Muscle layer of duodenum (tissue), 2 donors: ENCODE measurements around the gene FUT7.

ENCODE experiments used
- H3K27ac ChIP-seq: one replicate; pipeline ENCODE4 v1.7.0; 2013; ENCODE audit warnings: mild to moderate bottlenecking, low read length
- H3K27me3 ChIP-seq: one replicate; pipeline ENCODE4 v1.7.0; 2013; ENCODE audit warnings: low read depth, mild to moderate bottlenecking, control low read depth, low read length
- H3K36me3 ChIP-seq, 2 donors: one replicate each; pipeline ENCODE4 v1.7.0; 2013; ENCODE audit warnings: low read length in 2 of 2, control low read depth in 1 of 2, mild to moderate bottlenecking in 1 of 2; ENCODE audit not compliant: insufficient read depth in 2 of 2, control insufficient read depth in 1 of 2
- H3K4me1 ChIP-seq, 2 donors: one replicate each; pipeline ENCODE4 v1.7.0; 2013; ENCODE audit warnings: low read length in 2 of 2, mild to moderate bottlenecking in 2 of 2, control low read depth in 1 of 2, moderate library complexity in 1 of 2; ENCODE audit not compliant: insufficient read depth in 2 of 2, control insufficient read depth in 1 of 2
- H3K4me3 ChIP-seq, 2 donors: one replicate each; pipeline ENCODE4 v1.7.0; 2013; ENCODE audit warnings: low read length in 2 of 2, low read depth in 1 of 2, mild to moderate bottlenecking in 1 of 2
- H3K9me3 ChIP-seq, 2 donors: one replicate each; pipeline ENCODE4 v1.7.0; 2013; ENCODE audit warnings: low read length in 2 of 2, control low read depth in 1 of 2, mild to moderate bottlenecking in 1 of 2; ENCODE audit not compliant: control insufficient read depth in 1 of 2
- donor health status: healthy.

The FUT7 gene

DNA sequence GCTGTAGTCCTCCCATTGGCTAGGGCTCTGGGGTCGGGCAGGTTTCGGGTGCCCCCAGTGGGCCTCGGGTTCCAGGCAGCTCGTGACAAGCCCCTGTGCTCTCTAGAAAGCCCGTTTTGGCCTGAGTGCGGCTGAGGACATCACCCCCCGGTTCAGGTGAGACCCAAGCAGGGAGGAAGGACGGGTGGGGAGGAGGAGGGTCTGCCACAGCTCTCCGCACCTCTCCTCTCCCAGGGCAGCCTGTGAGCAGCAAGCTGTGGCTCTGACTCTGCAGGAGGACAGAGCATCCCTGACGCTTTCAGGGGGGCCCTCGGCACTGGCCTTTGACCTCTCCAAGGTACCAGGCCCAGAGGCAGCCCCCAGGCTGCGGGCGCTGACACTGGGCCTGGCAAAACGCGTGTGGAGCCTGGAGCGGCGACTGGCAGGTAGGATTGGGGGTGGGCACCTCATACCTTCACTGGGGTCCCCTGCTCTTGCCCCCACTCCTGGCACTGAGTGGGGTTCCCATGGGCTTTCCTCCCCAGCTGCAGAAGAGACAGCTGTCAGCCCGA lies 39.0 kb downstream of the FUT7 start:
- Histone ChIP-seq H3K36me3 (peaks cover 0 to 7% of the 10 kb centered on the region in 2 donors), H3K9me3 (no peaks in the 10 kb centered on the region), H3K27me3 (peaks cover 5% of the 10 kb centered on the region), H3K27ac (peak overlapping the region; percentile 16), H3K4me3 (peak overlapping the region; percentile 68 to 69), H3K4me1 (peaks cover 0 to 36% of the 10 kb centered on the region in 2 donors)

DNA sequence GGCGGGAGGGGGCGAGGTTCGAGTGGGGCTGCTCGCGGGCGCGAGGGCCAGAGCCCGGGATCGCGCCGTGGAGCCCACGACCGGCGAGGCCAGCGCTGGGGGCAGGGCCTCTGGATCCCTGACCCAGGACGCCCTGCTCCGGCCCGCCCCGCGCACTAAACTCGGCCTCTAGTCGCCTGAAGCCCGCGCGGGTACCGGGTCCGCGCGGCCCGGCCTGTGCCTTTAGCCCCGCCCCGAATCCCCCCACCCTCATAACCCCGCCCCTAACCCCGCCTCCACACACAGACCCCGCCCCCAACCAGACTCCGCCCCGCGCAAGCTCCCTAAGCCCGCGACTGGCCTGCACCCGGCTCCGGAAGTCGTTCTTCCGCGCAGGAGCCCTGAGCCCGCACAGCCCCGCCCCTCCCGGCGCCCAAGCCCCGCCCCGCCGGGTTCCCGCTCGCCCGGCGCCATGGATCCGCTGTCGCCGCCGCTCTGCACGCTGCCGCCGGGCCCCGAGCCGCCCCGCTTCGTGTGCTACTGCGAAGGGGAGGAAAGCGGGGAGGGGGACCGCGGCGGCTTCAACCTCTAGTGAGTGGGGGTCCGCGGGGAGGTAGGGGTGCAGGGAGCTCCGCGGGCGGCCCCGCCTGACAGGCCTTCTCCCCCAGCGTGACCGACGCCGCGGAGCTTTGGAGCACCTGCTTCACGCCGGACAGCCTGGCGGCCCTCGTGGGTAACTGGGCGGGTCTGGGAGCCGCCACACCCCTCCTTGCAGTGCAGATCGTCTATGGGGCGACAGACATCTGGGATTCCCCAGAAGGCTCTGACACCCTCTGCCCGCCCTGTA lies 39.7 kb downstream of the FUT7 start, which contains the start of gene PAXX:
Gene PAXX, plus strand, starts transcription at position 430 of the 826 bp plus-strand sequence. Its CDS starts 22 bp downstream, at position 452.
- peaks cover 0 to 7% of the 10 kb centered on the region in 2 donors for H3K36me3 ChIP-seq
- H3K27me3 ChIP-seq, result peaks cover 5% of the 10 kb centered on the region
- peak within 1 kb of the TSS; percentile 68 to 69 for H3K4me3 ChIP-seq
- no peaks in the 10 kb centered on the region for H3K9me3 ChIP-seq
- H3K27ac ChIP-seq, result peak within 1 kb of the TSS; percentile 16
- peaks cover 0 to 36% of the 10 kb centered on the region in 2 donors for H3K4me1 ChIP-seq

DNA sequence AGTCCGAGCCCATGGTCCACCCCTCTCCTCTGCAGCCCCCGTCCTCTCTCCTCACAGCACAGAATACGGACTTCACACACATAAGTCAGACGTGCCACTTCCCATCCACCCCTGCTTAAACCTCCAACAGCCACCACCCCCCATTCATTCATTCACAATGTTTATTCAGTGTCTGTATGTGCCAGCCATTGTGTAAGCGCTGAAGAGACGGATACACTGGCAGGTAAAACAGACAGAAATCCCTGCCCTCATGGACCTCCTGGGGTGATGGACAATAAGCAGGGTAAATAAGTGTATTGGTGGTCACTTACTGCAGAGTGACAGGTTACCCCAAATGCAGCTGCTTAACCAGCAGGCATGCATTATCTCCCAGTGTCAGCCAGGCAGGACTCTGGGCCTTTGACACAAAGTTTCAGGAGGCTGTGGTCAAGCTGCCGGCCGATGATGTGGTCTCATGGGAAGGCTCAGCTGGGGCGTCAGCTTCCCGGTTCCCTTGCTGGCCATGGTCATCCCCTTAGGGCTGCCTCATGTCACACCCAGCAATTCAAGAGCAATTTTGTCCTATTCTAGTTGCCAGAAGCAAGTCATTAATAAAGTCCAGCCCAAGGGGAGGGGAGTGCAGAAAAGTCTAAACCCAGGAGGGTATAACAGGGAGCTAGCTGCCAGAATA lies 41.5 kb downstream of the FUT7 start:
- Histone ChIP-seq H3K27ac (no peak overlapping the region), H3K36me3 (peaks cover 0 to 7% of the 10 kb centered on the region in 2 donors), H3K4me3 (no peak overlapping the region), H3K27me3 (peaks cover 5% of the 10 kb centered on the region), H3K4me1 (peaks cover 0 to 21% of the 10 kb centered on the region in 2 donors), H3K9me3 (no peaks in the 10 kb centered on the region)

- H3K4me1 ChIP-seq, result peaks cover 0 to 18% of the 10 kb centered on the region in 2 donors
- H3K4me3 ChIP-seq, result no peak overlapping the region
- H3K27ac ChIP-seq, result no peak overlapping the region
- H3K27me3 ChIP-seq, result peaks cover 9% of the 10 kb centered on the region
- peaks cover 0 to 3% of the 10 kb centered on the region in 2 donors for H3K36me3 ChIP-seq
- no peaks in the 10 kb centered on the region for H3K9me3 ChIP-seq
These were observed 43.0 kb downstream of the FUT7 start for GRCh38 chr9:136988872-136989271.

- H3K4me1 ChIP-seq, result peaks cover 0 to 5% of the 10 kb centered on the region in 2 donors
- no peak overlapping the region for H3K4me3 ChIP-seq
- no peak overlapping the region for H3K27ac ChIP-seq
- H3K9me3 ChIP-seq, result no peaks in the 10 kb centered on the region
- peaks cover 9% of the 10 kb centered on the region for H3K27me3 ChIP-seq
- no peaks in the 10 kb centered on the region for H3K36me3 ChIP-seq
These were observed 46.0 kb downstream of the FUT7 start for GRCh38 chr9:136985853-136986252.

DNA sequence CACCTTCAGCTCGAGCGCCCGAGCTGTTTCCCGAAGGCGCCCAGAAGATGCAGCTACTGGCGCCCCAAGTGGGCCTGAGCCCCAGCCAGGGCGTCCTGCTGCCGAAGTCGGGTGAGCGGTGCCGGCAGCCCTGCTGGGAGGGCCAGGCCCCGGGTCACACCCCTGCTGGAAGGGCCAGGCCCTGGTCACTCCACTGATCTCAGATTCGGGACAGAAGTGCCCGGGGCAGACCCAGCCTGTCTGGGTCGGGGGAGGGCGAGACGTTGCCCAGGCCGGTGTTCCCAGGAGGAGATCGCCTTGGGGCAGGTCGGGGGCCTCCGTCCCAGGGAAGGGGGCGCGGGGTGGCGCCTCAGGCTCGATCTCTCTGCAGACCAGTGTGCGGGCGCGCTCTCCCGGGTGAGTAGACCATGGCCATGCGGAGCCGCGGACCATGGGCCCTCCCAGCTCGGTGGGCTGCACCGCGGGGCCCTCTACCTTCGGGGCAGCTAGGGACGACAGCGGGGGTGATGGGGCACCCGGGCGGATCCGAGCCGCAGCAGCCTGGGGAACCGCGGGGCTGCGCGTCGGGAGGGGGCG lies 46.8 kb downstream of the FUT7 start:
- Histone ChIP-seq H3K4me3 (no peak overlapping the region), H3K4me1 (peaks cover 0 to 5% of the 10 kb centered on the region in 2 donors), H3K36me3 (no peaks in the 10 kb centered on the region), H3K27me3 (peaks cover 9% of the 10 kb centered on the region), H3K27ac (no peak overlapping the region), H3K9me3 (no peaks in the 10 kb centered on the region)

GRCh38 chr9:136984464-136985026 lies 47.3 kb downstream of the FUT7 start:
- H3K27me3 ChIP-seq, result peaks cover 9% of the 10 kb centered on the region
- H3K27ac ChIP-seq, result no peak overlapping the region
- peaks cover 0 to 5% of the 10 kb centered on the region in 2 donors for H3K4me1 ChIP-seq

DNA sequence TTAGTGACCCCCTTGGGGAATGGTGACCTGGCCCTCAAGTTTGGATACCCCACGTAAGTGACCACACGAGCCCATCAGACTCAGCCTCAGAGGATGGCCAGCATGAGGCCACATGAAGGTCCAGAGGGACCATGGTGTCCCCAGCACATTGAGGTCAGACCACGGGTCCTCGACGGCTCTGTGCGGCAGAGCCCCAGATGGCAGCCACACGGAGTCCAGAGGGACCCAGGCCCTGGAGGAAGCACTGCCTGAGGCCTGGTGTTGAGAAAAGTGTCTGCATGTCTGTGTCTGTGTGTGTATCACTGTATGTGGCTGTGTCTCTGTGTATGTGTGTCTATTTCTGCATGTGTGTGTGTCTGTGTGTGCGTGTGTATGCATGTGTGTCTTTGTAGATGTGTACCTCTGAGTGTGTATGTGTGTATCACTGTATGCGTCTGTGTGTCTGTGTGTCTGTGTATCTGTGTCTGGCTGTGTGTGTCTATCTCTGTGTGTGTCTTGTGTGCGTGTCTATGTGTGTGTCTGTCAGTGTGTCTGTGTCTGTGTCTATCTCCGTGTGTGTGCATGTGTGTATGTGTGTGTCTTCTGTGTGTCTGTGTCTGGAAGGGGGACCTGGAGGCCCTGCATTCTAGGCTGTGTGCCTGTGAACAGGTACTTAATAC lies 48.1 kb downstream of the FUT7 start:
- no peaks in the 10 kb centered on the region for H3K36me3 ChIP-seq
- H3K4me3 ChIP-seq, result no peak overlapping the region
- peaks cover 9% of the 10 kb centered on the region for H3K27me3 ChIP-seq
- H3K9me3 ChIP-seq, result no peaks in the 10 kb centered on the region
- H3K27ac ChIP-seq, result no peak overlapping the region
- H3K4me1 ChIP-seq, result peaks cover 0 to 5% of the 10 kb centered on the region in 2 donors

More at GRCh38 chr9:136984464-136985026, 47.3 kb downstream of the FUT7 start:
- no peak overlapping the region for H3K4me3 ChIP-seq
- H3K9me3 ChIP-seq, result no peaks in the 10 kb centered on the region
- H3K36me3 ChIP-seq, result no peaks in the 10 kb centered on the region

DNA sequence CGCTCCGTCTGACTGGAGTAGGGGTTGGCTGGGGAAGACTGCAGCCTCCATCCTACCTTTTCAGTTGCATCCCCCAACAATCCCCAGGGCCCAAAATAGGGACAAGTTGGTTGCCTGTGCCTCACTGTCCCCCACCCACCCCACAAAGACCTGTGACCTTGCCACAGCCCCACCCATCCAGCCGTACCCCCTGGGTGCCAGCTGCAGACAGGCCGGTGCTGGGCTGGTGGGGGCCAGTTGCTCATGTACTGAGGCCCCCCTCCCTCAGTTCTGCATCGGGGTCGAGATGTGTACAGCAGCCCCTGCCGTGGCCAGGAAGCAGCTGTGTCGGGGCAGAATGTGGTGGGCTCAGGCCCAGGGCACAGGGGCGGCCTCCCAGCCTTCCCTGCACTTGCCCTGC lies 48.7 kb downstream of the FUT7 start:
- Histone ChIP-seq H3K4me1 (peaks cover 0 to 6% of the 10 kb centered on the region in 2 donors), H3K4me3 (no peak overlapping the region), H3K36me3 (no peaks in the 10 kb centered on the region), H3K27ac (no peak overlapping the region), H3K9me3 (no peaks in the 10 kb centered on the region), H3K27me3 (peaks cover 9% of the 10 kb centered on the region)

GRCh38 chr9:136982232-136983051 lies 49.4 kb downstream of the FUT7 start, which contains the start of gene LCNL1:
Gene LCNL1, plus strand, starts transcription at chr9:136982993. Its CDS starts 594 bp downstream, at chr9:136983587.
- Histone ChIP-seq H3K4me3 (no peak within 1 kb of the TSS), H3K27me3 (peaks cover 9% of the 10 kb centered on the region), H3K36me3 (no peaks in the 10 kb centered on the region), H3K4me1 (peaks cover 0 to 13% of the 10 kb centered on the region in 2 donors), H3K9me3 (no peaks in the 10 kb centered on the region), H3K27ac (no peak within 1 kb of the TSS)
